ENCODE results near the gene PDE8A.
"Not testable (repeated sequence)": the region's sequence is repeated elsewhere in the genome, so short reads cannot be mapped to it uniquely, and the experiment has no call there.

Gene PDE8A

GRCh38 chr15:85185350-85185749 lies 203.7 kb downstream of the PDE8A start:
- DNase-seq: not testable (repeated sequence)

GRCh38 chr15:85188171-85188577 lies 206.5 kb downstream of the PDE8A start:
- not testable (repeated sequence) for DNase-seq

Measured in HCEC 1CT (cell line).